AG04449 (cell line): ENCODE results near the gene SHB.

Experiments used
- CTCF ChIA-PET: fragments of 350-600 bp; formaldehyde crosslinking; extraction: SDS; loops from one replicate; lab custom pipeline; 2021; ENCODE audit warnings: antibody characterized with exemption; lab: Yijun Ruan, JAX
- POLR2A ChIA-PET: fragments of 400-600, 350-600 bp; formaldehyde crosslinking; extraction: SDS; loops from one replicate; lab custom pipeline; 2020; ENCODE audit warnings: antibody characterized with exemption, inconsistent platforms; lab: Yijun Ruan, JAX
- DNase-seq: peaks from one replicate; pipeline ENCODE4 v3.0.0-alpha.2; 2010; ENCODE audit warnings: low read depth, low spot score
- H3K4me3 ChIP-seq: 2 replicates; pipeline ENCODE4 v1.5.1; 2011; ENCODE audit warnings: low read depth, mild to moderate bottlenecking, control low read depth, low read length
- TF ChIP-seq, protein P1 (sequence below): IDR thresholded peaks from one replicate; pipeline ENCODE4 v1.5.1; 2011; ENCODE audit warnings: mild to moderate bottlenecking, moderate library complexity, low read length, control low read depth, inconsistent platforms; ENCODE audit not compliant: insufficient read depth; ENCODE audit errors: missing control alignments

SHB gene

DNA sequence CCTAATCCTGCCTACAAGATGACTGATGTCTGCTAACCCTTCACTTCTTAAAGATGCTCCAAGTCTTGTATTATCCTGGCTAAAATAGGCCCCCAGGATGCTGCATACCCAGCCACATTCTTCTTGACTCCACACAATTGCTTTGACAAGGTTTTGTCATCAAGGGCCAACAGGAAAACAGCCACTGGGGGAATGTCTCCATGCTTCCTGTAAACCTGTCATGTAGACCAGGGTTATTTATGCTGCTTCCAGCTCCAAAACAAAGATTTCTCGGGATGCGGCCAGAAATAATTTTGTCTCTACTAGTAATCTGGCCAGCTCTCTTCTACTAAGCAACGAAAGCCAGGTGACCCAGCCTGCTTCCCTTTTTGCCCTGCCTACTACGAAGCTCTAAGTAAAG, 53.8 kb downstream of the SHB start:
- TF ChIP-seq, protein P1, sequence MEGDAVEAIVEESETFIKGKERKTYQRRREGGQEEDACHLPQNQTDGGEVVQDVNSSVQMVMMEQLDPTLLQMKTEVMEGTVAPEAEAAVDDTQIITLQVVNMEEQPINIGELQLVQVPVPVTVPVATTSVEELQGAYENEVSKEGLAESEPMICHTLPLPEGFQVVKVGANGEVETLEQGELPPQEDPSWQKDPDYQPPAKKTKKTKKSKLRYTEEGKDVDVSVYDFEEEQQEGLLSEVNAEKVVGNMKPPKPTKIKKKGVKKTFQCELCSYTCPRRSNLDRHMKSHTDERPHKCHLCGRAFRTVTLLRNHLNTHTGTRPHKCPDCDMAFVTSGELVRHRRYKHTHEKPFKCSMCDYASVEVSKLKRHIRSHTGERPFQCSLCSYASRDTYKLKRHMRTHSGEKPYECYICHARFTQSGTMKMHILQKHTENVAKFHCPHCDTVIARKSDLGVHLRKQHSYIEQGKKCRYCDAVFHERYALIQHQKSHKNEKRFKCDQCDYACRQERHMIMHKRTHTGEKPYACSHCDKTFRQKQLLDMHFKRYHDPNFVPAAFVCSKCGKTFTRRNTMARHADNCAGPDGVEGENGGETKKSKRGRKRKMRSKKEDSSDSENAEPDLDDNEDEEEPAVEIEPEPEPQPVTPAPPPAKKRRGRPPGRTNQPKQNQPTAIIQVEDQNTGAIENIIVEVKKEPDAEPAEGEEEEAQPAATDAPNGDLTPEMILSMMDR, result no peak
- H3K4me3 ChIP-seq, result no peak overlapping the region
- DNase-seq, result no peak
- ChIA-PET CTCF (interaction anchor here (0.9 to 4.5 kb wide), 4 partner anchors 53 to 73 kb away, joined by 3 to 23 read pairs (median 4); partner anchors contain the start of gene SHB), POLR2A (no interaction called here)

DNA sequence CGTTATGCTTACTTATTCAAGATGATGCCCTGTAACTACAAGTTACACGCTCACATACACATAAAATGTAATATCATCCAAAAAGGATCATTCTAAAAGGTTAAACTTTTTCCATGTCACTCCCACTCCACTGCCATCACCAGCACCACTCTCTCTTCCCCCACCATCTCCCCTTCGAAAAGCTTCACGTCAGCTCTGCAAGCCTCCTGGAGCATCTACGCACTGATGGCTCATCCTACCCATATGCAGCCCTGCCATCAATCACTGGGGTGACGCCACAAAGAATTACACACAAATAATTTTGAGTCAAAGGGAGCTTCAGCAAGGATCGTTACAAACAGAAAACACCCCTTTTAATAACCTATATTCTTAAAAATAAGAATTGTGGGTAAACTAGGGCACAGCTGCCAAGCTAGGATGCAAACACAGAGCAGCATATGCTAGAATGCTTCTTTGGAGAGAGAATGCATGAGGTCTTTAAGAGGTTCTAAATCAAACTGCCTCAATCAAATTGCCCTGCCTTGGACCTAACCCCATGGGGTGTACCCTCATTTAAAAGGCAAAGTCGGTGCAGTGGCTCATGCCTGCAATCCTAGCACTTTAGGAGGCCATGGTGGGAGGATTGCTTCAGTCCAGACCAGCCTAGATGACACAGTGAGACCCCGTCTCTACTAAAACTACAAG, 56.1 kb downstream of the SHB start:
- ChIA-PET CTCF (interaction anchor here (1.0 kb wide), 1 partner anchor 100 kb away, joined by 3 read pairs; no protein-coding TSS in a partner anchor), POLR2A (no interaction called here)
- TF ChIP-seq, protein P1, result no peak
- DNase-seq, result no peak
- H3K4me3 ChIP-seq, result no peak overlapping the region

DNA sequence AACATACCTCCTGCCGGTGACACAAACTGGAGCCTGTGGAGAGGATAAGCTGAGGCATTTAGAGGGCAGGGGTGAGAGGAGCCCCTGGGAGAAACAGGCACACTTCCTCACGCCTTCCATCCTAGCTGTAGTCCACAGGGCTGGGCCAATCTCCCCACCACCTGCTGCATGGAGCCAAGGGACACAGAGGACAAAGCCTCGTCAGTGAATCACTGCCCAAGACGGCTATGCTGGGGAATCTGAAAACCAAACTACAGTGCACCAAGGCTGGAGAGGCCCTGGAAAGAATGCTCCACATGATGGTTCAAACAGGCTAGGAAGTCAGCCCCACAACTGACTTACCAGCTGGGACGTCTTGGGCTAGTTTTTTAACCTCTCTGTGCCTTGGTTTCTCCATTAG, 57.0 kb downstream of the SHB start:
- ChIA-PET CTCF (no interaction called here), POLR2A (no interaction called here)
- TF ChIP-seq, protein P1, result no peak
- H3K4me3 ChIP-seq, result no peak overlapping the region
- DNase-seq, result no peak

DNA sequence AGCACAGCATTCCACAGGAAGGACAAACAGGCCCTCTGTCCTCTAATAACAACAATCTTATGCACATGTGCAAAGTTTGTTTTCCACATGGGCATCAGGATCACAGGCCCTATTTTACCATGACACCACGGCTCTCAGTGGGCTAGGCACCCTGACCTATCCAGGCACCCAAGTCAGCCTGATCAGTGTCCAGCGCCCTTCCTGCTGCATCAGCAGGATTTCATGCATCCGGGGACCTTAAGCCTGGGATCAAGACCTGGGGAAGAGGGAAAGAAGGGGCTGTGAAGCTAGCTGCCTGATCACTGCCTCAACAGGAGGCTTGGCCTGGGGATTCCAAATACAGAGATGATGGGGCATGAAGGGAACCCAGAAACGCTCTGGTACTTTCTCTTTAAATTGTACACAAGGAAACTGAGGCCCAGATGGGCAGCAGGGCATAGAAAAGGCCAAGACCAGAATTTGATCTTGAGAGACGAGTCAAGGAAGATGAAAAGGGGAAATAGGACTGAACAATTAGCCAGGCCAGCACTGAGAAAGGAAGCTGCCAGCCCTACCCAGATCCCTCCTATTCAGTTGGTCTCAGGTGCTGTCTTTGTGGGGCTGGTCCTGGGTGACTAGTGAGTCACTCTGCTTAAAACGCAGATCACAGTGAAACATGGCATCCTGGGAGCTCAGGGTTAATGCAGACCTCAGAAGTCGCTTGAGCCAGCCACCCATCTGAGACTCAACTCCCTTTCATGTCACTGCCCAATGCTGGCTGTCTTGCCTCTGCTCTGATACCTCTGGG, 57.9 kb downstream of the SHB start:
- TF ChIP-seq, protein P1, result no peak
- no peak for DNase-seq
- ChIA-PET CTCF (no interaction called here), POLR2A (no interaction called here)
- no peak overlapping the region for H3K4me3 ChIP-seq

DNA sequence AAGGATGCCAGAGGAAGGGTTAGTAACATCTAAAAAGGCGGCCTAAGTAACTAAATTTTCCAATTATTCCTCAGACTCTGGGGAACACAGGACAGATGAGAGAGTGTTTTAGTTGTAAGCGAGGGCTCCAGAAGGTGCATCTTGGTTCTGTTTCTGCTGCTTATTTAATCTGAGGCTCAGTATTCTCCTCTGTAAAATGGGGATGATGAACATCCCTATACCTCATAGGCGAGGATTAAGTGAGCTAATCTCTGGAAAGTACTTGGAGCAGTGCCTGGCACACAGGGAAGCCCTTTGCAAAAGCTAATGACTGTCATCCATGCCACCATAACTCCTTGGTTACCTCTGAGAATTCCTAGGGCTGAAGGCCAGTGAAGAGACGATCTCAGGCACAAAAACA, 59.0 kb downstream of the SHB start:
- no peak for DNase-seq
- CTCF ChIA-PET, result no interaction called here
- POLR2A ChIA-PET, result no interaction called here
- no peak overlapping the region for H3K4me3 ChIP-seq
- TF ChIP-seq, protein P1, result no peak

DNA sequence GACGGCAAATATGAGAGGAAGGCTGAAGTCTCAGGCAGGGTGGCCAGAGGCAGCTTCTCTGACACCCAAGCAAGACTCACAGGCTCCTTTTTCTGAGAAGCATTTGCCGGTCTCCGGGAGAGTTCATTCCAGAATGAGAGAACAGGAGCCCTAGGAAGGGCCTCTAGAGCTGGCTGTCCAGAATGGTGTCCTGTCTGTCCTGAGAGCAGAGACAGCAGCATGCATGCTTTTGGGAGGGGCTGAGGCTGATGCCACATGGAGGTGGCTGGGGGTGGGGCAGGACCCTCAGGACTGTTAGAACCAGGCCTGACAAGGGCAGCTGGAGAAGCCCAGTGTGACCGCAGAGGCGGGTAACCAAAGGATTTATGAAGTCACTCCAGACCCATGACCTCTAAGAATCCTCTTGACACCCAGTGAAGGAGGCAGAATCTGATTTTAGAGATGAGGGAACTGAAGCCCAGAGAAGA, 60.0 kb downstream of the SHB start:
- POLR2A ChIA-PET, result interaction anchor here (1.0 to 2.0 kb wide), 4 partner anchors 8 to 60 kb away, joined by 3 to 5 read pairs (median 4); partner anchors contain the start of gene SHB
- CTCF ChIA-PET, result interaction anchor here (0.7 to 1.8 kb wide), 4 partner anchors 8 to 104 kb away, joined by 3 to 6 read pairs (median 4); no protein-coding TSS in a partner anchor

More for the DNA sequence above, 60.0 kb downstream of the SHB start:
- H3K4me3 ChIP-seq, result no peak overlapping the region
- no peak for DNase-seq
- TF ChIP-seq, protein P1, result no peak
